NCI-H1048 (cell line): Measurements from ENCODE around the gene PKM.
A peak's percentile ranks its signal among the peaks of the same experiment; 100 is the strongest.

Experiments used
- DNase-seq: peaks from one replicate; lab custom pipeline; 2025; lab: John Stamatoyannopoulos, UW

PKM gene

DNA sequence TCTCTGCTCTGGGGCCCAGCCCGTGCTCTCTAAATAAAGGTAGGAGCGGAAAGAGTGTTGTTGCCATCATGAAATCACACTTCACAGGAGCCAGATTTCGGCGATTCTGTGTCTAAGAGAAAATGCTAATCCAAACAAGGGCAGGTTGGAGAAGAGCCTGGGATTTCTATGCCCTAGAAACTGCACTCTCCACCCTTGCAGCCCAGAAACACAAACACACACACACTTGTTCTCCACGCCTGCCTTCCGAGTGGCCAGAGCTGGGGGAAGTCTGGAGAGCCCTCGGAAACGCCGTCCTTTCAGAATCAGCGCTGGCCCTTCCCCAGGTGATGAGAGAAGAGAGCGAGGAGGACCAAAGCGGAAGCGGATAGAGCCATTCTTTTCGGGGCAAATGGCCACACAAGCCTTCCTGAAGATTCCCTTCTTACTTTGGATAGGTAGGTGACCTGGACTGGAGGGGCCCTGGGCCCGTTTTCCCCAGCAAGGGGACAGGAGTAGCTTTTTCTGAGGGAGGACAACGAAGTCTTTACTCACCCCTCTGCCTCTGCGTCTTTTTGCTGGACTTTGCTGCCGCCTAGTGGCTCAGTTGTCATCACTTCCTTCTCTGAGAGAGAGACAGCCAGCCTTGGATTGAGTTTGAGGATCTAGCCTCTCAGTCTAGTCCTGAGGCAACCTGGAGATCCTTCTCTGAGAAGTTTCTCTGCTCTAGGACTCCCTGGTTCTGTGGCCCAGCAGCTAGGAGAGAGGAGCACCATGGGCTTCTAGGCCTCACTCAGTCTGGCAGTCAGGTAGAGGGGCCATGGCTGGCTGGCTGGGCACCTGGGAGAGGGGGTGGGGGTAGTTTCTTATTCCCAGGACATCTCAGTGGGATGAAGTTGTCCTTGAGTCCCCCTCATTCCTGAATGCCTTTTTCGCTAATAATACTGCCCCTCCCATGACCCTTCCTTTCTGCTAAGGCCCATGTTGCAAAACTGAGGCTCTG is 75.1 kb downstream of the PKM start:
- DNase-seq = peak; percentile 40

DNA sequence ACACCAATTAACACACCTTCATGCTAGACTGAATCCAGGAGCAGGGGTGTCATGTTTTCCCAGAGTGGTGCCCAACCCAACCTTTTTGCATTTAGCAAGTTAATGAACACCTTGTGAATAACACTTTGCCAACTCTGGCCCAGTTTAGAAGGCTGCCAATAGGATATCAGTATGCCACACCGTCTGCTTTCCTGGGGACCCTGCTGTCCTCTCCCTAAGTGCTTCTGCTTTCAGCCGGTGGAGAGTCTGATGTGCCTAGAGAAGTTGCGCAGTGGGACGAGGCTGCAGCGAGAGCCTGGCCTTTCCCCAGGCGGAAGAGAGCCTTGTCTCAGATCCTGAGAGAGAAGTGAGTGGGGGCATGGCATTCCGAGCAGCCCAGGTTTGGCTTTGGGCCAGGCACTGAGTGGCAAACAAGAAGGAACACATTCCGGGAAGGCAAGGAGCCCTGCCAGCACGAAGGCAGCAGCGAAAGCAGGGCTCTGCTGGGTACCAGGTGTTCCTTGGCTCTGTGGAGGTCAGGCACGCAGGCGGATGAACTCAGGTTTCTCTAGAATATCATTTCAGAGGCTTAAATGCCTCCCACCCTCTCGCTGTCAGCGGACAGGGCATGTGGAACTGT is 75.9 kb downstream of the PKM start:
- DNase-seq = peak; percentile 35

DNA sequence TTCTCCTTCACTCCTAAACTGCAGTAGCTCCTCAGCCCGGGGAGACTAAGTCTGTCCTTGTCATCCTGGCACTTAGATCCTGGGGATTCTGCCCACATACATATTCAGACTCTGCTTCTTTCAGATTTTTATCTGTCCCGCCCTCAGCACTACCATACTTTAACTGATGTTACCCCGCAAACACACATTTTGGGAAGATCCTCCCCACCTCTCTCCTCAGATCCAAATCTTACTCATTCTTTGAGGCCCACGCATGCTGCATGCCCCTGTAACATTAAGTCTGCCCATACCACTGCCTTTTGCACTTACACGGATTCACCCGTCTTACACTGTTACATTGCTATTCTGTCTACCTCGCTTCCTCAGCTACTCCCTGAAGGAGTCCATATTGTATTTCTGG is 76.7 kb downstream of the PKM start:
- DNase-seq = no peak

DNA sequence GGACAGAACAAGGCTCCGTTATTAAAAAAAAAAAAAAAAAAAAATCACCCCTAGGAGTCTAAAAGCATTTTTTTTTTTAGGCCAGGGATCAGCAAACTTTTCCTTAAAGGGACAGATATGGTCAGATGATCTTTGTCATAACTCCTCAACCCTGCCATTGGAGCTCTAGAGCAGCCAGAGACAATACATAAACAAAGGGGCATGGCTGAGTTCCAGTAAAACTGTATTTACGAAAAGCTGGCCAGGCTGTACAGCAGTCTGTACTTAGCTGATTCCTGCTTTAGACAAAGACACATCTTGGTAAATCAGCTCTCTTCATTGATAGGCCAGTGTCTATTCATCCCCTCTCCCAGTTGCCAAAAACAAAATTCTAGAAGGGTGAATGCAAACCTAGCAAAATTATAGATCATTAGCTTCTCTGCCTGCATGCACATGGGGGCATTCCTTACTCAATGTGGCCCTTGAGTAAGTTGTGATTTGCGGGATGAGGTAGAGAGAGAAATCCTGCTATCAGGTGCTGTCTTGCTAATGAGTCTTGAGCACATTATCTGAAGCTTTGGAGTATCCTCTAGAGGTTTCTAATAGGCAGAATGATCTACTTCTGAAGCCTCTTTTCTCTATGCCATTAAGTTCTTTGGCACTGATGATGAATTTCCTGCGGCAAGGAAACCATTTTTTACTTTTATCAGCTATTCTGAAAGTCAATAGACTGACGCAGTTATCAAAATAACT is 77.6 kb downstream of the PKM start:
- no peak for DNase-seq
